Esophagus muscularis mucosa (tissue), 4 donors: ENCODE data around the gene VPS37C. TPM values are rescaled to one million over a fixed set of nuclear protein-coding genes. Genes with fewer than 3 reads are reported as not detected.

Experiments used
- DNase-seq: peaks from one replicate; pipeline ENCODE4 v3.0.0-alpha.2; 2017; ENCODE audit errors: extremely low spot score
- H3K27ac ChIP-seq, 4 donors: fragments of 200-600 bp; sonication (generic); replicated peaks in 1 of 4; 1 replicate in 3 of 4; 2 replicates in 1 of 4; pipeline ENCODE4 v1.5.1; 2016 to 2019; ENCODE audit warnings: mild to moderate bottlenecking in 1 of 4
- H3K27me3 ChIP-seq, 4 donors: fragments of 200-600 bp; sonication (generic); one replicate each; pipeline versions ENCODE4 v1.5.1 to v1.6.0; 2016 to 2019
- H3K36me3 ChIP-seq, 4 donors: fragments of 200-600 bp; sonication (generic); one replicate each; pipeline ENCODE4 v1.5.1; 2016 to 2019
- H3K4me1 ChIP-seq, 4 donors: fragments of 200-600 bp; sonication (generic); one replicate each; pipeline ENCODE4 v1.5.1; 2016 to 2019
- H3K4me3 ChIP-seq, 4 donors: fragments of 200-600 bp; sonication (generic); 1 replicate in 2 of 4; 2 replicates in 2 of 4; pipeline ENCODE4 v1.5.1; 2016 to 2019; ENCODE audit warnings: mild to moderate bottlenecking in 4 of 4, moderate library complexity in 1 of 4
- H3K9me3 ChIP-seq, 4 donors: fragments of 200-600 bp; sonication (generic); 1 replicate in 3 of 4; 2 replicates in 1 of 4; pipeline ENCODE4 v1.5.1; 2016 to 2019
- EP300 ChIP-seq: sonication (generic); formaldehyde crosslinking; IDR thresholded peaks from one replicate; pipeline ENCODE4 v1.6.1; 2017; ENCODE audit warnings: antibody characterized with exemption
- POLR2A ChIP-seq: fragments of 450-650 bp; IDR thresholded peaks from one replicate; pipeline ENCODE4 v1.6.1; 2017; ENCODE audit warnings: antibody characterized with exemption, moderate library complexity, mild to moderate bottlenecking, low read depth
- POLR2AphosphoS5 ChIP-seq, 2 donors: sonication (generic); formaldehyde crosslinking; IDR thresholded peaks; one replicate each; pipeline ENCODE4 v1.6.1; 2017; ENCODE audit warnings: antibody characterized with exemption in 2 of 2
- WGBS: methylation state at CpG from one replicate; pipeline ENCODE4 v1.1.5; 2018; 5-methylcytosine and 5-hydroxymethylcytosine counted together
- intact Hi-C: fragments of 100-400 bp; cut with DNase I; formaldehyde crosslinking; loops from one replicate; pipeline ENCODE4 v1.15.1; 2023
- total RNA-seq, 4 donors: library from RNA; depleted of rRNA; stranded (reverse); fragments of >200 nt; gene quantifications; one replicate each; pipeline versions ENCODE4 v1.1.0 to v1.2.1, GENCODE V29; 2016
- TF ChIP-seq, protein P1 (sequence below), 3 experiments: fragments of 200-600 bp in 2 of 3; fragments of 450-650 bp in 1 of 3; sonication (generic) in 2 of 3; IDR thresholded peaks; one replicate each; pipeline ENCODE4 v1.5.1; 2017 to 2019; ENCODE audit warnings: antibody characterized with exemption in 3 of 3, mild to moderate bottlenecking in 2 of 3, moderate library complexity in 1 of 3

The VPS37C gene
- total RNA-seq, 4 donors from 2014 or later: 29.1 to 43.5 (median 38.1) TPM

DNA sequence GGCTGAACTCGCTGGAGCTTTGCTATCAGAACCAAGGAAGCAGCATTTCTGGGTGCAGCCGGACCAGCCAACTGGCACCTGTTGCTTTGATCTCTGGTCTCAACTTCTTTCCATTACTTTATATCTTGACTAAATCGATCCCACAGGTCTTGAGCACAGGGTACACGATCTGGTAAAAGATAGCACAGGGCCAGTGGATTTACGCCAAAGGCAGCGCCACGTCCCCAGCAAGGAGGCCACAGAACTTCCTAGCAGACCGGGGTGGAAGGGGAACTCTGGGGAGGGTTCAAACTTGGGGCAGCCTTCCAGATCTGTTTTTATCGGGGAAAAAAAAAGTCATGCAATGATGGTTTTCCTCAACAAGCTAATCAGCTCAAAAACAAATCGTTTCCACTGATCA lies 14.0 kb downstream of the VPS37C start:
- Histone ChIP-seq H3K27me3 (no peaks in the 10 kb centered on the region), H3K36me3 (peaks cover 0 to 10% (median 1%) of the 10 kb centered on the region in 4 donors), H3K9me3 (no peaks in the 10 kb centered on the region), H3K4me3 (no peak overlapping the region), H3K27ac (no peak overlapping the region), H3K4me1 (peaks cover 31 to 64% (median 60%) of the 10 kb centered on the region in 4 donors)
- 73% methylated on average over 10 of the region's 10 CpGs for WGBS
- intact Hi-C loops: no loop called here
- no peak for DNase-seq
- TF ChIP-seq POLR2AphosphoS5 (IDR thresholded peaks at IDR 0.05) (no peak), POLR2A (no peak), EP300 (no peak)
- TF ChIP-seq, protein P1, sequence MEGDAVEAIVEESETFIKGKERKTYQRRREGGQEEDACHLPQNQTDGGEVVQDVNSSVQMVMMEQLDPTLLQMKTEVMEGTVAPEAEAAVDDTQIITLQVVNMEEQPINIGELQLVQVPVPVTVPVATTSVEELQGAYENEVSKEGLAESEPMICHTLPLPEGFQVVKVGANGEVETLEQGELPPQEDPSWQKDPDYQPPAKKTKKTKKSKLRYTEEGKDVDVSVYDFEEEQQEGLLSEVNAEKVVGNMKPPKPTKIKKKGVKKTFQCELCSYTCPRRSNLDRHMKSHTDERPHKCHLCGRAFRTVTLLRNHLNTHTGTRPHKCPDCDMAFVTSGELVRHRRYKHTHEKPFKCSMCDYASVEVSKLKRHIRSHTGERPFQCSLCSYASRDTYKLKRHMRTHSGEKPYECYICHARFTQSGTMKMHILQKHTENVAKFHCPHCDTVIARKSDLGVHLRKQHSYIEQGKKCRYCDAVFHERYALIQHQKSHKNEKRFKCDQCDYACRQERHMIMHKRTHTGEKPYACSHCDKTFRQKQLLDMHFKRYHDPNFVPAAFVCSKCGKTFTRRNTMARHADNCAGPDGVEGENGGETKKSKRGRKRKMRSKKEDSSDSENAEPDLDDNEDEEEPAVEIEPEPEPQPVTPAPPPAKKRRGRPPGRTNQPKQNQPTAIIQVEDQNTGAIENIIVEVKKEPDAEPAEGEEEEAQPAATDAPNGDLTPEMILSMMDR (IDR thresholded peaks at IDR 0.05): no peak

DNA sequence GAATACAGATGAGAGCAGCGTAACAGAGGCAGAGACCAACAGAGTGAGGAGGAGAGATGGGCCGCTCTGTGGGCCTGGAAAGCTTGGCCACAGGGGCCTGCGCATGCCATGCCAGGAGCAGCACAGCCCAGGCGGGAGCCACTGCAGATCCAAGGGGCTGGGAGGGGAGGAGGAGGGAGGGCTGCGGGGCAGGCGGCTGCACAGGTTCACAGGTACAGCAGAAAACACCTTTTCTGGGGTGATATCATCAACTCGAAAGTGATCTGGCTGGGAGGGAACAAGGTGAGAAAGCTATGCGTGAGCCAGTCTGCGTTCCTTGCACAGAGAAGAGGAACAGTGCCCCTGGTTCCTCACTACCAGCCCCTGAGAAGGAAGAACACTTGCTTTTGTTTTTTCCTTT lies 14.8 kb downstream of the VPS37C start:
- no peak overlapping the region for H3K4me3 ChIP-seq

DNA sequence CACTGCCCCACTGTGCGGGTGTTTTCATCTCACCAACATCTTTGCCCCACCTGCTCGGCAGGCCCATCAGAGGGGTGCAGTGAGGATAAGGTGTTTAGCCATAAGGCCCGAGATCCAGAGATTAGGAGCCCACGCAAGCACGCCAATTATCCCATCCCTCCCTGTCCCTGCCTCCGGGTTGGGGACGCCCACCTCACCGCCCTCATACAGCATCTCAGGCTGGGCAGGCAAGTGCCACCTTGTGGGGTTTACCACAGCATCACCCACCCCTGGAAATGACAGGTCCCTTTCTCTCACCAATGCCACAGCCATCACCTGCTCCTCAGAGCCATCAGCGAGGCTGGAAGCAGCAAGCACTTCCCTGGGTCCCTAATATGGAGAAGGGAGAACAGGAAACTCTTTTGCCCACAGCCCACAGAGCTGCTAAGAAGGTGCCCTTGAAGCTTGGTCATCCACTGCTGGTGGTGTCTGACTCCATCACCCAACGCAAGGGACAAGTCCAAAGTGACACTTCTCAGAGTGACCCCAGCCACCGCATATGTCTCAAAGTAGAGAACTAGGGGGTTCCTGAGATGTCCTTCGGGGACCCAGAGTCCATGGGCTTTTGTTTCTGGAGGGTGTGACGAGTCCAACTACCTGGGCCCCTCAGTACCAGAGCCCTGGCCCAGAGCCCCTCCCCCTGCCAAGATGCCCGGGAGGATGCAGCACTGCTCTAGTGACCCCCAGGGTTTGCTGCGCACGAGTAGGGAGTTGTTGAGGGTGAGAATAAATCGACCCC lies 15.8 kb downstream of the VPS37C start:
- intact Hi-C loops: no loop called here
- Histone ChIP-seq H3K36me3 (peaks cover 0 to 10% (median 1%) of the 10 kb centered on the region in 4 donors), H3K4me1 (peaks cover 26 to 64% (median 60%) of the 10 kb centered on the region in 4 donors), H3K27ac (no peak overlapping the region), H3K27me3 (no peaks in the 10 kb centered on the region), H3K4me3 (no peak overlapping the region), H3K9me3 (no peaks in the 10 kb centered on the region)
- 85% methylated on average over 16 of the region's 17 CpGs for WGBS
- TF ChIP-seq POLR2AphosphoS5 (IDR thresholded peaks at IDR 0.05) (no peak), EP300 (no peak), POLR2A (no peak)
- TF ChIP-seq, protein P1 (IDR thresholded peaks at IDR 0.05): no peak
- no peak for DNase-seq

More for the DNA sequence above, 14.8 kb downstream of the VPS37C start:
- Histone ChIP-seq H3K27me3 (no peaks in the 10 kb centered on the region), H3K27ac (no peak overlapping the region), H3K4me1 (peaks cover 35 to 64% (median 60%) of the 10 kb centered on the region in 4 donors), H3K9me3 (no peaks in the 10 kb centered on the region), H3K36me3 (peaks cover 0 to 10% (median 1%) of the 10 kb centered on the region in 4 donors)
- intact Hi-C loops: no loop called here
- no peak for TF ChIP-seq EP300
- no peak for TF ChIP-seq POLR2AphosphoS5 (IDR thresholded peaks at IDR 0.05)
- TF ChIP-seq, protein P1 (IDR thresholded peaks at IDR 0.05): no peak
- no peak for TF ChIP-seq POLR2A
- WGBS: 90% methylated on average over 9 of the region's 9 CpGs
- no peak for DNase-seq

DNA sequence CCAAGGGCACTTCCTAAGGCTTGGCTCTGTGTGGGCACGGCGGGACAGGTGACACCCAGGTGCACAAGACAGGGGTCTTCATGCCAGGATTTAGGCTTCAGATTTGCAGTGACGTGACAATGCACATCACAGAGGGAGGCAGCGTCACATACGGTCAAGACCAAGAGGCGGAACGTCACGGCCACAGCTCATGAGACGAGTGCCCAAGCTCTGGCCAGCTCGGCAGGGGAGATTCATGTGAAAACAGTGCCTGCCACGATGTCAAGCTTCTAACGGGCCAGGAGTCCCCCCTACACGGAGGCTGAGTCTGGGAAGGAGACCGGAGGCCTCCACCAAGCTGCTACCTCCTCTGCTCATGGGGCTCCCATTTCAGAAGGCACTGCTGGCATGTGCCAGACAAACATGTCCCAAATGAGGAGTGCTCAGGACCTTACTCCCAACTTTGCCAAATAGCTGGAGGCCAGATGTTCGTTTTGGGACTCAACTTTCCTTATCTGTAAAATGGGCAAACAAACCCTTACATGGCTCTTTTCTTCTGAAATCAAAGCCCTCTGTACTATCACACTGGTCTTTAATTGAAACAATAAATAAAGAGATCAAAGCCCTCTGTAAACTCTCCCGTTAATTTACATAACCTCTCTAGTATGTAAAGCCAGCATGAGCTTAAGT lies 16.6 kb downstream of the VPS37C start:
- Histone ChIP-seq H3K9me3 (no peaks in the 10 kb centered on the region), H3K4me3 (no peak overlapping the region), H3K4me1 (peaks cover 25 to 64% (median 60%) of the 10 kb centered on the region in 4 donors), H3K27ac (no peak overlapping the region), H3K27me3 (no peaks in the 10 kb centered on the region), H3K36me3 (peaks cover 0 to 10% (median 1%) of the 10 kb centered on the region in 4 donors)
- intact Hi-C loops: no loop called here
- TF ChIP-seq POLR2AphosphoS5 (IDR thresholded peaks at IDR 0.05) (no peak), POLR2A (no peak), EP300 (no peak)
- TF ChIP-seq, protein P1 (IDR thresholded peaks at IDR 0.05): no peak
- no peak for DNase-seq
- 88% methylated on average over 4 of the region's 16 CpGs for WGBS
